Esophagus squamous epithelium (tissue), 4 donors: ENCODE data around the gene ADAM19.

Experiments used
- POLR2A ChIP-seq, 4 donors: fragments of 450-650 bp; IDR thresholded peaks; one replicate each; pipeline ENCODE4 v1.6.1; 2017; ENCODE audit warnings: antibody characterized with exemption in 4 of 4, mild to moderate bottlenecking in 4 of 4, moderate library complexity in 3 of 4
- TF ChIP-seq, protein P1 (sequence below), 6 experiments: fragments of 450-650 bp in 4 of 6; fragments of 200-600 bp in 2 of 6; sonication (generic) in 2 of 6; IDR thresholded peaks; one replicate each; pipeline ENCODE4 v1.5.1; 2016 to 2019; ENCODE audit warnings: antibody characterized with exemption in 6 of 6, mild to moderate bottlenecking in 4 of 6, moderate library complexity in 4 of 6

- TF ChIP-seq POLR2A (IDR thresholded peaks at IDR 0.05), result no peak
- TF ChIP-seq, protein P1, sequence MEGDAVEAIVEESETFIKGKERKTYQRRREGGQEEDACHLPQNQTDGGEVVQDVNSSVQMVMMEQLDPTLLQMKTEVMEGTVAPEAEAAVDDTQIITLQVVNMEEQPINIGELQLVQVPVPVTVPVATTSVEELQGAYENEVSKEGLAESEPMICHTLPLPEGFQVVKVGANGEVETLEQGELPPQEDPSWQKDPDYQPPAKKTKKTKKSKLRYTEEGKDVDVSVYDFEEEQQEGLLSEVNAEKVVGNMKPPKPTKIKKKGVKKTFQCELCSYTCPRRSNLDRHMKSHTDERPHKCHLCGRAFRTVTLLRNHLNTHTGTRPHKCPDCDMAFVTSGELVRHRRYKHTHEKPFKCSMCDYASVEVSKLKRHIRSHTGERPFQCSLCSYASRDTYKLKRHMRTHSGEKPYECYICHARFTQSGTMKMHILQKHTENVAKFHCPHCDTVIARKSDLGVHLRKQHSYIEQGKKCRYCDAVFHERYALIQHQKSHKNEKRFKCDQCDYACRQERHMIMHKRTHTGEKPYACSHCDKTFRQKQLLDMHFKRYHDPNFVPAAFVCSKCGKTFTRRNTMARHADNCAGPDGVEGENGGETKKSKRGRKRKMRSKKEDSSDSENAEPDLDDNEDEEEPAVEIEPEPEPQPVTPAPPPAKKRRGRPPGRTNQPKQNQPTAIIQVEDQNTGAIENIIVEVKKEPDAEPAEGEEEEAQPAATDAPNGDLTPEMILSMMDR (IDR thresholded peaks at IDR 0.05), result no peak
Measured at GRCh38 chr5:157590478-157590877, 14.9 kb upstream of the ADAM19 start.
